MM.1S (cell line): ENCODE data around the gene CERS6.

ENCODE experiments used
- DNase-seq: peaks from one replicate; pipeline ENCODE4 v3.0.0-alpha.2; 2015
- H2AFZ ChIP-seq: fragments of 300-600 bp; sonication (generic); 2 replicates; pipeline ENCODE4 v1.6.0; 2016; ENCODE audit warnings: antibody characterized with exemption, low read length
- H3F3A ChIP-seq: fragments of 300-600 bp; sonication (generic); 2 replicates; pipeline ENCODE4 v1.6.1; 2016; ENCODE audit warnings: mild to moderate bottlenecking, antibody characterized with exemption, low read length, moderate library complexity, mixed read lengths; ENCODE audit not compliant: insufficient read depth
- H3K27ac ChIP-seq: fragments of 300-600 bp; sonication (generic); 2 replicates; pipeline ENCODE4 v1.5.1; 2016; ENCODE audit warnings: mild to moderate bottlenecking, low read length
- H3K27me3 ChIP-seq: fragments of 300-600 bp; sonication (generic); replicated peaks from 2 replicates; pipeline ENCODE4 v1.6.0; 2016; ENCODE audit warnings: low read length; ENCODE audit not compliant: insufficient read depth
- H3K36me3 ChIP-seq: fragments of 300-600 bp; sonication (generic); replicated peaks from 2 replicates; pipeline ENCODE4 v1.6.1; 2016; ENCODE audit warnings: mild to moderate bottlenecking, low read length, mixed read lengths; ENCODE audit not compliant: insufficient read depth
- H3K4me1 ChIP-seq: fragments of 300-600 bp; sonication (generic); 2 replicates; pipeline ENCODE4 v1.6.1; 2016; ENCODE audit warnings: low read length, mixed read lengths
- H3K4me2 ChIP-seq: fragments of 300-600 bp; sonication (generic); 2 replicates; pipeline ENCODE4 v1.6.0; 2016; ENCODE audit warnings: low read depth, low read length
- H3K4me3 ChIP-seq: fragments of 300-600 bp; sonication (generic); 2 replicates; pipeline ENCODE4 v1.5.1; 2016; ENCODE audit warnings: low read length, mixed read lengths
- H3K79me2 ChIP-seq: fragments of 300-600 bp; sonication (generic); 2 replicates; pipeline ENCODE4 v1.6.1; 2016; ENCODE audit warnings: mixed run types, low read length, mixed read lengths
- H3K9ac ChIP-seq: fragments of 300-600 bp; sonication (generic); 2 replicates; pipeline ENCODE4 v1.6.1; 2016; ENCODE audit warnings: low read length, mixed read lengths
- H3K9me2 ChIP-seq: fragments of 300-600 bp; sonication (generic); replicated peaks from 2 replicates; pipeline ENCODE4 v1.6.1; 2016; ENCODE audit warnings: mild to moderate bottlenecking, low read length, mixed read lengths; ENCODE audit not compliant: insufficient read depth
- H3K9me3 ChIP-seq: fragments of 300-600 bp; sonication (generic); replicated peaks from 2 replicates; pipeline ENCODE4 v1.6.1; 2016; ENCODE audit warnings: mild to moderate bottlenecking, low read length, mixed read lengths; ENCODE audit not compliant: insufficient read depth
- H4K20me1 ChIP-seq: fragments of 300-600 bp; sonication (generic); 2 replicates; pipeline ENCODE4 v1.6.1; 2016; ENCODE audit warnings: mild to moderate bottlenecking, low read length, moderate library complexity, mixed read lengths; ENCODE audit not compliant: insufficient read depth
- CTCF ChIP-seq: fragments of 300-600 bp; sonication (generic); IDR thresholded peaks from 2 replicates; pipeline ENCODE4 v1.5.1; 2016; ENCODE audit warnings: antibody characterized with exemption, low read length, mixed read lengths
- EZH2 ChIP-seq: fragments of 300-600 bp; sonication (generic); optimal IDR thresholded peaks from 2 replicates; pipeline ENCODE3; 2017; ENCODE audit warnings: low read depth, mild to moderate bottlenecking, antibody characterized with exemption, low read length, mixed read lengths
- EZH2phosphoT487 ChIP-seq: fragments of 300-600 bp; sonication (generic); IDR thresholded peaks from 2 replicates; pipeline ENCODE4 v1.6.1; 2018; ENCODE audit warnings: antibody characterized with exemption, low read length

Gene CERS6

GRCh38 chr2:168821992-168822391 is 365.9 kb downstream of the CERS6 start:
- TF ChIP-seq EZH2 (no peak), CTCF (no peak), EZH2phosphoT487 (no peak)

More at GRCh38 chr2:168821992-168822391, 365.9 kb downstream of the CERS6 start:
- DNase-seq, result no peak
- no peak overlapping the region for H3K4me3 ChIP-seq
- H3K27ac ChIP-seq, result no peak overlapping the region
- H3K4me2 ChIP-seq, result no peak overlapping the region
- no peaks in the 10 kb centered on the region for H3F3A ChIP-seq
- no peaks in the 10 kb centered on the region for H3K9me3 ChIP-seq
- no peaks in the 10 kb centered on the region for H3K79me2 ChIP-seq
- H4K20me1 ChIP-seq, result no peaks in the 10 kb centered on the region
- no peaks in the 10 kb centered on the region for H3K36me3 ChIP-seq
- H2AFZ ChIP-seq, result no peak overlapping the region
- no peak overlapping the region for H3K9ac ChIP-seq
- no peaks in the 10 kb centered on the region for H3K4me1 ChIP-seq
- H3K27me3 ChIP-seq, result no peaks in the 10 kb centered on the region
- H3K9me2 ChIP-seq, result no peaks in the 10 kb centered on the region
